GM12878 (cell line): ENCODE data around the gene ASCC3. TPM values are rescaled to one million over a fixed set of nuclear protein-coding genes. Genes with fewer than 3 reads are reported as not detected.

ENCODE experiments used
- ATAC-seq: fragments of 200-7000 bp; cut with Tn5 transposase; 3 replicates; pipeline ENCODE4 v1.9.1; 2020; ENCODE audit warnings: mild to moderate bottlenecking, moderate library complexity
- BruUV-seq: library from RNA; stranded (reverse); fragments of 400-500 nt; replicated peaks from 2 replicates; lab custom pipeline; 2021; lab: Mats Ljungman, UMichigan
- CTCF ChIA-PET: fragments of 300-600 bp; sonication (Branson Sonifier 250); formaldehyde crosslinking; extraction: SDS; loops from one replicate; lab custom pipeline; 2021; ENCODE audit warnings: inconsistent platforms; lab: Yijun Ruan, JAX
- POLR2A ChIA-PET: fragments of 350-600 bp; formaldehyde crosslinking; extraction: SDS; loops from one replicate; lab custom pipeline; 2021; ENCODE audit warnings: inconsistent platforms; lab: Charles Lee
- RAD21 ChIA-PET: fragments of 300-600 bp; sonication (Branson Sonifier 250); formaldehyde crosslinking; loops from one replicate; lab custom pipeline; 2023; ENCODE audit warnings: antibody characterized with exemption; ENCODE audit not compliant: unreplicated experiment; lab: Charles Lee
- SMC1A ChIA-PET: fragments of 300-600 bp; sonication (Branson Sonifier 250); formaldehyde crosslinking; loops from one replicate; lab custom pipeline; 2023; ENCODE audit not compliant: unreplicated experiment, uncharacterized antibody; lab: Charles Lee
- DNase-seq: peaks from one replicate; pipeline ENCODE4 v3.0.0-alpha.2; 2011; ENCODE audit warnings: low read depth, low spot score
- FAIRE-seq: peaks from 3 replicates; lab custom pipeline; 2011; peaks lifted over from hg19 to GRCh38; lab: Jason Lieb, UNC
- H2AFZ ChIP-seq: 2 replicates; pipeline ENCODE4 v1.6.0; 2011; ENCODE audit warnings: low read depth, low read length, control low read depth; ENCODE audit not compliant: control insufficient read depth
- H3K27ac ChIP-seq: 2 replicates; pipeline ENCODE4 v1.5.1; 2011; ENCODE audit warnings: control low read depth; ENCODE audit not compliant: control insufficient read depth, insufficient read depth
- H3K27me3 ChIP-seq, 2 experiments: replicated peaks in 1 of 2; 2 replicates each; pipeline versions ENCODE4 v1.6.0 to v1.6.1; 2011; ENCODE audit warnings: low read length in 1 of 2; ENCODE audit not compliant: control insufficient read depth in 2 of 2, insufficient read depth in 2 of 2
- H3K36me3 ChIP-seq, 2 experiments: 2 replicates each; pipeline ENCODE4 v1.5.1; 2011; ENCODE audit warnings: low read length in 1 of 2; ENCODE audit not compliant: control insufficient read depth in 2 of 2, insufficient read depth in 2 of 2
- H3K4me1 ChIP-seq: 2 replicates; pipeline ENCODE4 v1.6.1; 2011; ENCODE audit warnings: mild to moderate bottlenecking, low read length, moderate library complexity, mixed read lengths; ENCODE audit not compliant: control insufficient read depth, insufficient read depth
- H3K4me2 ChIP-seq: 2 replicates; pipeline ENCODE4 v1.6.0; 2011; ENCODE audit warnings: control low read depth; ENCODE audit not compliant: control insufficient read depth, insufficient read depth
- H3K4me3 ChIP-seq: fragments of 200-600 bp; sonication (generic); 2 replicates; pipeline ENCODE4 v1.5.1; 2016
- H3K79me2 ChIP-seq: 2 replicates; pipeline ENCODE4 v1.6.0; 2011; ENCODE audit warnings: low read length; ENCODE audit not compliant: control insufficient read depth, insufficient read depth
- H3K9ac ChIP-seq: 2 replicates; pipeline ENCODE4 v1.8.0; 2011; ENCODE audit warnings: low read length, control low read depth, mixed read lengths; ENCODE audit not compliant: control insufficient read depth, insufficient read depth
- H3K9me3 ChIP-seq: replicated peaks from 3 replicates; pipeline ENCODE4 v1.5.1; 2011; ENCODE audit warnings: mild to moderate bottlenecking, low read length; ENCODE audit not compliant: control insufficient read depth, insufficient read depth
- H4K20me1 ChIP-seq: 2 replicates; pipeline ENCODE4 v1.6.0; 2011; ENCODE audit not compliant: control insufficient read depth, insufficient read depth
- BACH1 ChIP-seq: fragments of 450-650 bp; IDR thresholded peaks from 2 replicates; pipeline ENCODE4 v1.6.1; 2017; ENCODE audit warnings: mild to moderate bottlenecking, borderline replicate concordance
- BMI1 ChIP-seq: fragments of 450-650 bp; IDR thresholded peaks from 2 replicates; pipeline ENCODE4 v1.6.1; 2016; ENCODE audit warnings: mild to moderate bottlenecking, moderate library complexity, borderline replicate concordance
- EGR1 ChIP-seq, 2 experiments: IDR thresholded peaks; 1 replicate in 1 of 2; 2 replicates in 1 of 2; pipeline ENCODE4 v1.6.1; 2011 to 2012; ENCODE audit warnings: low read depth in 2 of 2, low read length in 2 of 2, borderline replicate concordance in 1 of 2, mild to moderate bottlenecking in 1 of 2, moderate library complexity in 1 of 2
- JUNB ChIP-seq: IDR thresholded peaks from 2 replicates; pipeline ENCODE4 v1.6.1; 2016; ENCODE audit warnings: antibody characterized with exemption, mild to moderate bottlenecking
- MEF2B ChIP-seq: fragments of 450-650 bp; IDR thresholded peaks from 2 replicates; pipeline ENCODE4 v1.6.1; 2018; ENCODE audit warnings: mild to moderate bottlenecking, moderate library complexity; ENCODE audit not compliant: partially characterized antibody, poor library complexity, severe bottlenecking
- NR2C1 ChIP-seq: fragments of 450-650 bp; IDR thresholded peaks from 2 replicates; pipeline ENCODE4 v1.6.1; 2017; ENCODE audit warnings: antibody characterized with exemption, mild to moderate bottlenecking, moderate library complexity
- NR2C2 ChIP-seq: IDR thresholded peaks from 2 replicates; pipeline ENCODE4 v1.6.1; 2011; ENCODE audit warnings: borderline replicate concordance, low read depth; ENCODE audit not compliant: control insufficient read depth, insufficient read length
- NRF1 ChIP-seq: conservative IDR thresholded peaks from 2 replicates; pipeline ENCODE4 v1.6.1; 2011; ENCODE audit warnings: mild to moderate bottlenecking, low read depth, low read length, improper control_type of control experiment
- RAD21 ChIP-seq: IDR thresholded peaks from 2 replicates; pipeline ENCODE4 v1.6.1; 2011; ENCODE audit warnings: mild to moderate bottlenecking, low read depth, low read length, moderate library complexity; ENCODE audit not compliant: insufficient read depth
- RCOR1 ChIP-seq: conservative IDR thresholded peaks from 2 replicates; pipeline ENCODE4 v1.6.1; 2012; ENCODE audit warnings: low read depth, low read length, improper control_type of control experiment
- SPI1 ChIP-seq: IDR thresholded peaks from 2 replicates; pipeline ENCODE4 v1.6.1; 2011; ENCODE audit warnings: low read depth, mild to moderate bottlenecking, low read length, moderate library complexity, borderline replicate concordance; ENCODE audit not compliant: insufficient read depth
- TARDBP ChIP-seq: IDR thresholded peaks from 2 replicates; pipeline ENCODE4 v1.6.1; 2016; ENCODE audit warnings: borderline replicate concordance
- TCF12 ChIP-seq: IDR thresholded peaks from 2 replicates; pipeline ENCODE4 v1.6.1; 2011; ENCODE audit warnings: low read depth, mild to moderate bottlenecking, low read length
- TCF3 ChIP-seq: IDR thresholded peaks from 2 replicates; pipeline ENCODE4 v1.6.1; 2012; ENCODE audit warnings: low read depth, mild to moderate bottlenecking, low read length, borderline replicate concordance; ENCODE audit not compliant: insufficient read depth
- ZNF592 ChIP-seq: fragments of 450-650 bp; IDR thresholded peaks from 2 replicates; pipeline ENCODE4 v1.6.1; 2017; ENCODE audit warnings: mild to moderate bottlenecking, moderate library complexity
- WGBS: methylation state at CpG from one replicate; pipeline ENCODE4 v1.1.6; 2016; ENCODE audit warnings: low lambda C conversion rate; ENCODE audit not compliant: insufficient replicate concordance, insufficient coverage; ENCODE audit errors: missing lambda C conversion rate; 5-methylcytosine and 5-hydroxymethylcytosine counted together
- in situ Hi-C: fragments of 300-500 bp; cut with MboI; formaldehyde crosslinking; loops from 9 replicates; pipeline ENCODE4 v1.14.3; 2018; ENCODE audit warnings: mixed read lengths
- intact Hi-C: fragments of 100-400 bp; cut with micrococcal nuclease; formaldehyde crosslinking; loops from one replicate; pipeline ENCODE4 v1.14.2; 2022; ENCODE audit not compliant: unreplicated experiment
- polyA plus RNA-seq, 11 experiments: library from polyadenylated mRNA; depleted of rRNA in 4 of 11; unstranded in 6 of 11; stranded (reverse) in 5 of 11; fragments of >200 nt; fragmentation: Nextera tagmentation in 4 of 11; fragmentation: Illumina TruSeq in 1 of 11; extraction: Ambion mirVana in 4 of 11; extraction: Trizol in 1 of 11; gene quantifications; 1 replicate in 1 of 11; 2 replicates in 10 of 11; pipeline versions ENCODE4 v1.2.1 to v1.2.3, GENCODE V29; 2011 to 2016; ENCODE audit warnings: inconsistent platforms in 2 of 11, missing spikeins in 2 of 11, low read depth in 1 of 11
- total RNA-seq, 4 experiments: library from RNA; depleted of rRNA in 3 of 4; stranded (reverse); fragments of >200 nt in 3 of 4; fragmentation: Illumina TruSeq in 1 of 4; extraction: Trizol in 1 of 4; gene quantifications; 2 replicates each; pipeline versions ENCODE4 v1.2.1 to v1.2.3, GENCODE V29; 2013 to 2021

Gene ASCC3
- total and polyA plus RNA-seq, 10 of the 15 experiments (the other 5 are each of a cell fraction or from before 2014, with no cell fraction given): 19.9 to 76.2 (median 55.9) TPM

DNA sequence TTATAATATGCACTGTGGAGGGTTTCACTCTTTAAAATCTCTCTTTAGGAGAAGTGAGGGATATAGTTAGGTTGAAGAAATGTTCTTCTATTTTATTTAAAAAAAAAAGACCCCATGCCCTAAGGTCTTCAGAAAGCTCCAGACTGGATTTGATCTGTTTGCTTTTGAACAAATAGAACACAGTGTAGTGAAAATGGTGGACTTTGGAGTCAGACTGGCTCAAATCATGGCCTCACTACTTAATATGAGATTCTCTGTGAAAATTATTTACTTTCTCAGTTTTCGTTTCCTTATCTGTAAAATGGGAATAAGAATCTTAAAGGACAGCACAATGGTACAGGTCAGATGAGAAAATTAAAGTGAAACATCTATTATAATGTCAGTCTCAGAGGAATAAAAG lies 203.9 kb downstream of the ASCC3 start (continued):
- no peak for TF ChIP-seq TCF12
- TF ChIP-seq TARDBP: no peak

DNA sequence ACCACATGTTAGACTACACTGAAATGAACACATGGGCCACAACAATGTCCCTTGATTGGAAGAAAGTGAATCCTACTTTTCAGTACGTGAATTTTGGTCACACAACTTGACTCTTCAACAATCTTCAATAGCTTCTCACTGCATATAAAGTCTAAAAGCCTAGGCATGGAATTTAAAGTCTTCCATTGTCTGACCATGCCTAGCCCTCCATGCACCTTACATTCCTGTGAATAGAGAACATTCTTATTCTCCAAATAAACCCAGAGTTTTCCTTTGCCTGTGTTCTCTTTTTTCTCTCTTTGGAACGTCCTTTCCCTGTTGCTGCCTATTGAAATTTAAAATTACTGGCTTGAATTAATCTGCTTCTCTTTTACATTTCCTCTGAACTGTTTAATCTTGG lies 207.5 kb downstream of the ASCC3 start:
- in situ Hi-C loops (no loop called here), intact Hi-C loops (no loop called here)
- no peak overlapping the region for H3K9ac ChIP-seq
- no peaks in the 10 kb centered on the region for H3K79me2 ChIP-seq
- no peaks in the 10 kb centered on the region for H4K20me1 ChIP-seq
- no peak overlapping the region for H3K27ac ChIP-seq
- TF ChIP-seq JUNB (no peak), EGR1 (IDR thresholded peaks at IDR 0.05; ENCODE audit: borderline replicate concordance in 1 of 2, low read depth in 2 of 2, low read length in 2 of 2) (no peak), NR2C1 (no peak), SPI1 (no peak), MEF2B (no peak), NRF1 (no peak), RCOR1 (no peak), TCF3 (no peak), NR2C2 (no peak), BMI1 (no peak), BACH1 (no peak), ZNF592 (no peak), RAD21 (no peak)
- H3K4me1 ChIP-seq: no peaks in the 10 kb centered on the region
- no peaks in the 10 kb centered on the region for H3K27me3 ChIP-seq
- no peak overlapping the region for H3K4me2 ChIP-seq
- SMC1A ChIA-PET: interaction anchor here (1.6 kb wide), 1 partner anchor 9 kb away, joined by 6 read pairs; no protein-coding TSS in a partner anchor
- 97% methylated on average over 2 of the region's 2 CpGs for WGBS
- DNase-seq (no peak), FAIRE-seq (no peak), ATAC-seq (no peak)
- no peak overlapping the region for H2AFZ ChIP-seq
- H3K4me3 ChIP-seq: no peak overlapping the region
- BruUV-seq: no TSS peak
- no peaks in the 10 kb centered on the region; the same call in 2 of the 3 replicates for H3K9me3 ChIP-seq
- CTCF ChIA-PET: interaction anchor here (1.1 to 2.1 kb wide), 2 partner anchors 9 to 12 kb away, joined by 3 to 11 read pairs; no protein-coding TSS in a partner anchor
- no peaks in the 10 kb centered on the region; a peak in 1 of 4 replicates for H3K36me3 ChIP-seq
- POLR2A ChIA-PET: no interaction called here
- RAD21 ChIA-PET: no interaction called here
